Liver (tissue), 3 donors: ENCODE results near the gene RIOK1.

ENCODE experiments used
- CTCF ChIP-seq: fragments of 150-350 bp; IDR thresholded peaks from 2 replicates; pipeline ENCODE4 v1.5.1; 2017; ENCODE audit warnings: improper control_type of control experiment, low read depth, low read length; ENCODE audit not compliant: missing input control
- EGR1 ChIP-seq, 2 donors: IDR thresholded peaks; 2 replicates each; pipeline ENCODE4 v1.6.1; 2016 to 2018; ENCODE audit warnings: antibody characterized with exemption in 2 of 2, low read depth in 2 of 2
- FOXA2 ChIP-seq: IDR thresholded peaks from 2 replicates; pipeline ENCODE4 v1.6.1; 2016; ENCODE audit warnings: antibody characterized with exemption
- GABPA ChIP-seq, 2 donors: IDR thresholded peaks in 1 of 2; conservative IDR thresholded peaks in 1 of 2; 2 replicates each; pipeline ENCODE4 v1.6.1; 2016; ENCODE audit warnings: antibody characterized with exemption in 2 of 2, mild to moderate bottlenecking in 1 of 2, moderate library complexity in 1 of 2
- MAX ChIP-seq: IDR thresholded peaks from 2 replicates; pipeline ENCODE4 v1.6.1; 2016; ENCODE audit warnings: antibody characterized with exemption
- RAD21 ChIP-seq, 2 donors: IDR thresholded peaks; 2 replicates each; pipeline ENCODE4 v1.6.1; 2016; ENCODE audit warnings: antibody characterized with exemption in 2 of 2, mild to moderate bottlenecking in 2 of 2
- SP1 ChIP-seq: IDR thresholded peaks from 2 replicates; pipeline ENCODE4 v1.6.1; 2018; ENCODE audit warnings: antibody characterized with exemption, mild to moderate bottlenecking
- TAF1 ChIP-seq: conservative IDR thresholded peaks from 2 replicates; pipeline ENCODE4 v1.6.1; 2016; ENCODE audit warnings: antibody characterized with exemption, mild to moderate bottlenecking
- TF ChIP-seq, protein P1 (sequence below): IDR thresholded peaks from 2 replicates; pipeline ENCODE4 v1.6.1; 2016; ENCODE audit warnings: antibody characterized with exemption, mild to moderate bottlenecking
- donor health status: healthy.
- donor health status: healthy.

DNA sequence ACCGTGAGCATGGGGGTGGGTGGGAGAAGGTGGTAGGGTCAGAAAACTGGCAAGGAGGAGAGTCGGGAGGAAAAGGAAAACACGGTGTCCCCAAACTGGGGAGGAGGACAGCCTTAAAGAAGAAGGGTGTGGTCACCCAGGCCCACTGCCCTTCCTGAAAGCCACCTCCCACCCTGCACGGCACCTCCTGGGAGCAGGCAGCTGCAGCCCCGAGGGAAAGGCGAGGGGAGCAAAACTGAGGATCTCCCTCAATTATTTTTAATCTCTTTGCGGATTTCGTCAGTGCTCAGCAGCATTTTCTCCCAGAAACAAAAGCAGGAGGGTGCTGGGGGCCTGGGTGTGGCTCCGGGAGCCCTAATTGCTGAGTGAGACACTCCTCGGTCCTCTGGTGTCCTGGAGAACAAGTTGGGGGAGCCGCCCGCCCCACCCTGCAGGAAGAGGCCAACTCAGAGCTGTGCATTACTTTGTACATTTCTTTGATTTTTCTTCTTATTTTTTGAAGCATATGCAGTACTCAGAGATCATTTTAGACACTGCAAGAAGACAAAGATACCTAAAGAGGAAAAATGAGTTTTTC lies 56.4 kb downstream of the RIOK1 start:
- no peak for TF ChIP-seq CTCF
- TF ChIP-seq RAD21 (IDR thresholded peaks at IDR 0.05): no peak
- TF ChIP-seq TAF1: no peak
- TF ChIP-seq EGR1 (IDR thresholded peaks at IDR 0.05; ENCODE audit: low read depth in 2 of 2): no peak
- TF ChIP-seq GABPA (IDR thresholded peaks at IDR 0.05 in 1 of 2, conservative IDR thresholded peaks at IDR 0.05 in 1 of 2): no peak
- TF ChIP-seq SP1: no peak
- TF ChIP-seq, protein P1, sequence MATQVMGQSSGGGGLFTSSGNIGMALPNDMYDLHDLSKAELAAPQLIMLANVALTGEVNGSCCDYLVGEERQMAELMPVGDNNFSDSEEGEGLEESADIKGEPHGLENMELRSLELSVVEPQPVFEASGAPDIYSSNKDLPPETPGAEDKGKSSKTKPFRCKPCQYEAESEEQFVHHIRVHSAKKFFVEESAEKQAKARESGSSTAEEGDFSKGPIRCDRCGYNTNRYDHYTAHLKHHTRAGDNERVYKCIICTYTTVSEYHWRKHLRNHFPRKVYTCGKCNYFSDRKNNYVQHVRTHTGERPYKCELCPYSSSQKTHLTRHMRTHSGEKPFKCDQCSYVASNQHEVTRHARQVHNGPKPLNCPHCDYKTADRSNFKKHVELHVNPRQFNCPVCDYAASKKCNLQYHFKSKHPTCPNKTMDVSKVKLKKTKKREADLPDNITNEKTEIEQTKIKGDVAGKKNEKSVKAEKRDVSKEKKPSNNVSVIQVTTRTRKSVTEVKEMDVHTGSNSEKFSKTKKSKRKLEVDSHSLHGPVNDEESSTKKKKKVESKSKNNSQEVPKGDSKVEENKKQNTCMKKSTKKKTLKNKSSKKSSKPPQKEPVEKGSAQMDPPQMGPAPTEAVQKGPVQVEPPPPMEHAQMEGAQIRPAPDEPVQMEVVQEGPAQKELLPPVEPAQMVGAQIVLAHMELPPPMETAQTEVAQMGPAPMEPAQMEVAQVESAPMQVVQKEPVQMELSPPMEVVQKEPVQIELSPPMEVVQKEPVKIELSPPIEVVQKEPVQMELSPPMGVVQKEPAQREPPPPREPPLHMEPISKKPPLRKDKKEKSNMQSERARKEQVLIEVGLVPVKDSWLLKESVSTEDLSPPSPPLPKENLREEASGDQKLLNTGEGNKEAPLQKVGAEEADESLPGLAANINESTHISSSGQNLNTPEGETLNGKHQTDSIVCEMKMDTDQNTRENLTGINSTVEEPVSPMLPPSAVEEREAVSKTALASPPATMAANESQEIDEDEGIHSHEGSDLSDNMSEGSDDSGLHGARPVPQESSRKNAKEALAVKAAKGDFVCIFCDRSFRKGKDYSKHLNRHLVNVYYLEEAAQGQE: no peak
- TF ChIP-seq FOXA2: no peak
- TF ChIP-seq MAX: no peak
